Adipose tissue (tissue), 3 donors: ENCODE results near the gene MYRIP. TPM values are rescaled to one million over a fixed set of nuclear protein-coding genes. Genes with fewer than 3 reads are reported as not detected.
"Not testable (repeated sequence)": the region's sequence is repeated elsewhere in the genome, so short reads cannot be mapped to it uniquely, and the experiment has no call there.

Source experiments
- H3K27ac ChIP-seq: one replicate; pipeline ENCODE4 v1.5.1; 2013; ENCODE audit warnings: low read depth, low read length
- WGBS, 3 donors: extraction: QIAGEN DNeasy Blood & Tissue Kit; methylation state at CpG; one replicate each; pipeline ENCODE4 v1.1.7; 2013; 5-methylcytosine and 5-hydroxymethylcytosine counted together
- polyA plus RNA-seq, 3 donors: library from polyadenylated mRNA; stranded (reverse); fragments of 200-250 nt; gene quantifications; one replicate each; pipeline ENCODE4 v1.2.3, GENCODE V29; 2013
- donor health status: healthy with polysubstance abuse.
- donor health status: Bipolar disorder and iron deficiency.
- donor health status: healthy.

The MYRIP gene
- polyA plus RNA-seq, 3 donors, result 1.1 to 3.1 (median 2.7) TPM

DNA sequence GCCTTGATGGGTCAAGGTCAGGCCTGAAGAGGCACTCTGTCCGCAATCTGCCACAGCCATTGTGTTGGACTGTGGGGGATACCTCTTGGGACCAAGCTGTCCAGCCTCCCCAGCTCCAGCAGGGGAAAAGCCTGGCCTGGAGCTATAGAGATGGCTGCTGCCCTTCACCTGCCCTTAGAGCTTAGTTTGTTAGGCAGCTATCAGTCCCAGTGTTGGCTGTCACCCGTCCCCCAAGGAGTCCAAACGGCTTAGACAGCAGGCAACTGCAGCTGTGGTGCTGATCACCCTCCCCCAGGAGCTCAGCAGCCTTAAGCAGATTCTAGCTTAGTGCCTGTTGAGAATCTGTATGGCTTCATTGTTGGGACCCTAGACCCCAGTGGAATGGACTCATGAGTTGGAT is 180.3 kb downstream of the MYRIP start:
- H3K27ac ChIP-seq, result no peak overlapping the region
- WGBS, 3 donors, result 80 to 88% (median 86%) methylated on average over 3 of the region's 3 CpGs

DNA sequence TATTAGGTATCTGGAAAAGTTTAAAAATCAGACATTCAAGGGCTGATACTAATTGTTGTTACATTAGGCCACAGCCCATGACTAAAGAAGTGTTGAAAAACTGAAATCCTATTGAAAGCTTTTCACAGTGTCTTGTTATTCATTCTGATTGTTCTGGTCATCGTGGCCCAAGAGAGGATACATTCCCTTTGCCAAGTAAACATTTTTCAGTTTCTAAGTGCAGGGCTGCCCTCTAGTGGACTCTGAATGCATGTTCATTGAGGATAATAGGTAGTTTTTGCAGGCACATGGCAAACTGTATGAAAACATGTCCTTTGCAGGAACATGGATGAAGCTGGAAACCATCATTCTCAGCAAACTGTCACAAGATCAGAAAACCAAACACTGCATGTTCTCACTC is 181.1 kb downstream of the MYRIP start:
- WGBS, 3 donors, result 36 to 49% (median 40%) methylated on average over 1 of the region's 1 CpG
- H3K27ac ChIP-seq, result no peak overlapping the region

DNA sequence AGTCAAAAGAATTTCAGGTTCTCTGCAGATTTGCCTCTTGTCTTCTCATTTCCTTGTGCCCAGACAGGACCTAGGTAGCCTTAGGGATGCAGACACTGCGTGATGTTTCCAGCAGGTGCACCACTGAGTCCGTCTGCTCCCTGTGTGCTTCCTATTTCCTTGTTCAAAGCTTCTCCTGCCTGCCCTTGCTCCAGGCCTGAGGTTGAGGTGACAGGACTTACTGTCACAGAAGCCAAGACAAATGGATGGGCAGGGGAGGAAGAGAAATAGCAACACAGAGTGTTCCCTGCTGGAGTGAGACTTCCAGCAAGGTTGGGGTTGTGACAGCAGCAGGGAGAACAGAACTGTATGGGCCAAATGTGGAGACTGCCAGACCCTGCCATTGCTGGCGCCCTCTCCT is 199.4 kb downstream of the MYRIP start:
- WGBS, 3 donors, result 90 to 96% (median 91%) methylated on average over 3 of the region's 3 CpGs
- H3K27ac ChIP-seq, result no peak overlapping the region

DNA sequence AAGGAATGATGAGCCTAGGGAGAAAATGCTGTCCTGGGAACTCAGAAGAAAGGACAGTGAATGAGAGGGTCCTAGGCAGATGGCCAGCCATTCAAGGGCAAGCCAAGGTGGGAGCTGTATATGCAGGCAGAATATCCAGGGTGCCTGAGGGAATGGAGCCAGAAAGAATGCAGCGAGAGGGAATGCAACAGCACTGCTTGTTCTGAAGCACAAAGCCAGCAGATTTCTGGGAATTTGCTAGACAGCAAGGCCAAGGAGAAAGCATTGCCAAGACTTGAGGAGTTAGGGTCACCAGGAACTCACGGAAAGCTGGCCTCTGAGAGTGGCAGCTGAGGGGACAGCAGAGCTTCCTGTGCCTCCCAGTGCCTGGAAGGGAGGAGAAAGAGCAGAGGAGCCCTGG is 200.6 kb downstream of the MYRIP start:
- no peak overlapping the region for H3K27ac ChIP-seq
- WGBS, 3 donors, result 51 to 74% (median 62%) methylated on average over 2 of the region's 2 CpGs

DNA sequence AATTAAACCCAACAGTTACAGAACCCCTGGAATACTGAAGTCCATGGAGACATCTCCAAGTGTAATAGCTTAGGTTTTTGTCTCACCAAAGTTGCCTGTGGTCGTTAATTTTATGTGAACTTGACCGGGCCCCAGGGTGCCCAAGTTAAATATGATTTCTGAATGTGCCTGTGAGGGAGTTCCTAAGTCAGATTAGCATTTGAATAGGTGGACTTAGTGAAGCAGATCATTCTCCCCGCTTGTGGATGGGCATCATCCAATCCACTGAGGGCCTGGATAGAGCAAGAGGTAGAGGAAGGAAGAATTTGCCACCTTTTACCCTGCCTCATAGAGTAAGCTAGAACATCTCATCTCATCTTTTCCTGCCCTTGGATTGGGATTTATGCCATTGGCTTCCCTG is 203.0 kb downstream of the MYRIP start:
- WGBS, 3 donors, result 86 to 95% (median 91%) methylated on average over 3 of the region's 3 CpGs

DNA sequence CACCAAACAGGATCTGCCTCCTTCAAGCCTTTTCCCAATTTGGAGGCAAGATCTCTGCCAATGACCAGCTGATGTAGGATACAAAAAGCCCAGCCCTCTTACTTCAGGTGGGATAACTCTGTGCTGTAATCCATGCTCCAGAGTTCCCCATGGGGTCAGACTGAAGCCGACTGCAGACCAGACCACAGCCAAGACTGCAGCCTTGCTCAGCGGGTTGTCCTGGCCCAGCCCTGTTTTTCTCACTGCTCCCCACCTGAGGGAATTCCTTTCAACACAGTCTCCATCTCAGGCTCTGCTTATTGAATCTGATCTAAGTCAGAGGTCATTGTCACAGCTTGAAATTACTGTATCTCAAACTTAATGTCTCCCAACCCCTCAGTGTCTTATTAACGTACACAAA is 207.0 kb downstream of the MYRIP start:
- WGBS, 3 donors, result 74 to 83% (median 82%) methylated on average over 3 of the region's 3 CpGs
- no peak overlapping the region for H3K27ac ChIP-seq

More for the DNA sequence above, 203.0 kb downstream of the MYRIP start:
- H3K27ac ChIP-seq, result no peak overlapping the region

DNA sequence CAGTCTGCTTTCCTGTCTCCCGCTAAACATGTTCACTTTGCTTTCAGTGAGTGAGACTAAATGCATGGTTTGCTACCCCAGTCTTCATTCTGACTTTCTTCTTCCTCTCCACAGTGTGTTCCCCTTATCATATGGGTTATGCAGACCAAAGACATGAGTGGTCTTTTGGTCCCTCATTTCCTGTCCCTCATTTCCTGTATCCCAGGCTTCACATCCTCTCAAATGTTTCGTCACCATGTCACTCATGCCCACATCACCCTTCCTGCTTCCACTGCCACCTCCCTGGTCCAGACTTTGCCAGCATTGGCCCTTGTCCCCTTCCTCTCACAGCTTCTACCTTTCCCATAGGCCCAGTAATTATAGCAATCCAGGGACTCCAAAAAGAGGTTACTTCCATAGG is 209.0 kb downstream of the MYRIP start:
- 74 to 92% (median 75%) methylated on average over 2 of the region's 2 CpGs for whole genome bisulfite sequencing, 3 donors
- H3K27ac ChIP-seq, result no peak overlapping the region

DNA sequence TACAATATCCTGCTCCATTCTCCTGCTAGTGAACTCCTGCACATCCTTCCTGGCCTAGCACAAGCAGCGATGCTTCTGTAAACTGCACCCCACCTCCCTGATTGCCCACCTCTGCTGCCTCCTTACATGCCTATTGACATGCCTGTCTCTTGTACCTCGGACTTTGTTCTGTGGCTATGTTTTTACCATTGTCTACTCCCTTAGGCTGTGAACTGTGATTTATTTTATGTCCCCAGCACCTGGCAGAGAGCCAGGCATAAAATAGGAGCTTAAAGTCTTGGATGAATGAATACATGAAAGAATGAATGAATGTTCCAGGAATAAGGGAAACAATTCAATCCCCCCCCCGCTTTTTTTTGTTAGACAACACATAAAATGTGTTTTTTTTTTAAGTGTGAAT is 210.0 kb downstream of the MYRIP start:
- H3K27ac ChIP-seq, result no peak overlapping the region
- 71 to 75% (median 74%) methylated on average over 3 of the region's 3 CpGs for WGBS, 3 donors

DNA sequence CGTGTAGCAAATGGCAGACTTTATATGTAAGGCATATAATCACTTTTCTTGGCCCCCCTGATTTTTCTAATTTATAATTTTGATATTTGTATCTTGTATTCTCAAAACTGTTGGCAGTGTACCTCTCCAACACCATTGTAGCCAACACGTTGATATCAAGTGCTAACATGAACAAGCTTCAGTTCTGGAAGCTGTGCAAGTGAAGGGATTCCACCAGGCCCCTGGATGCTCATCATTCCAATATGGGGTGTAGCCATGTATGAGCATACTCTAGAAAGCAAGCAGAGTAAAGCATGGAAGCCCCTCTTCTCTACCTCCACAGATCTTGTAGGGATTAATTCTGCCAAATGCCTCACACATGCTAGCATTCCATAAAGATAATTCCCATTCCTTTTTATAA is 211.3 kb downstream of the MYRIP start:
- 73 to 80% (median 78%) methylated on average over 2 of the region's 2 CpGs for WGBS, 3 donors
- H3K27ac ChIP-seq, result no peak overlapping the region

DNA sequence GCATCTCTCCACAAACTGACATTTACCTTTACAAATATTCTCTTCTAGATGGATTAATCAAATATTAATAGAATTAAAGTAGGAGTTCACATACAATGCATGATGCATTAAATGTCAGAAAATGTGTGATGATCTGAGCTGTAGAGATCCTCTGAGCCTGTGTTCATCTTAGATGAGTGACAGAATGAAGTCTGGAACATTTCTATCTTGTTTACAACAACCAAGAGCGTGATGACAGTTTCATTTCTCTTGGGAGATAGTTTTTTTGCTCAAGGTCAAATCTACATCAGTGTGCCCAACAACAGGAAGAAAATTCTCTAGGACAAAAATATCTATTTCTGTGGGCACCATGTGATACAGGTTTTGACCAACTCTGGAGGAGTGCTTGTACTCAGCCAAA is 211.9 kb downstream of the MYRIP start:
- H3K27ac ChIP-seq, result no peak overlapping the region
- WGBS, 3 donors, result 58 to 69% (median 67%) methylated on average over 1 of the region's 1 CpG

DNA sequence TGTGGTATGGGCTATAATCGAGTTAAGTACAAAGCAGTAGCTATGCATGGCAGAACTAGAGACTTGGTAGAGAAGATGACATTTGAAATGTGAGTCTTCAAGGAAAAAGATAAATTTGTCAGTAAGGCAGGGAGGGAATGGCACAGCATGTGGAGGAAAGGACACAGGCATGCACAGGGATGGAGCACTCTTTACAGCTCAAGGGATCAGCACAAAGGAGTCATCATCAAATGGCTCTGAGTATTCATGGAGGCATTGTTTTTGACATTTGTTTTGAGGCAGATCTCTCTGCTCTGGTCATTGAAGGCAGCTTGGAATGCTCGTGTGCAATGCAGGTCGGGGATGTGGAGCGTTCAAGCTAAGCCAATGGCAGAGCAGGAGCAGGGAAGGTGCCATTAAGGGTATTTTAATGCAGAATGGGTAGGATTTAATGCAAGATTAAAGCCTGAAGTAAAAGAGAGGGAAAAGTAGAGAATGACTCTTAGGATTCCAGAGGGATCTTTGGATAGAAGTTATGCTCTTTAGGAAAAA is 213.0 kb downstream of the MYRIP start:
- H3K27ac ChIP-seq, result no peak overlapping the region
- WGBS, 3 donors, result 68 to 87% (median 73%) methylated on average over 4 of the region's 4 CpGs

DNA sequence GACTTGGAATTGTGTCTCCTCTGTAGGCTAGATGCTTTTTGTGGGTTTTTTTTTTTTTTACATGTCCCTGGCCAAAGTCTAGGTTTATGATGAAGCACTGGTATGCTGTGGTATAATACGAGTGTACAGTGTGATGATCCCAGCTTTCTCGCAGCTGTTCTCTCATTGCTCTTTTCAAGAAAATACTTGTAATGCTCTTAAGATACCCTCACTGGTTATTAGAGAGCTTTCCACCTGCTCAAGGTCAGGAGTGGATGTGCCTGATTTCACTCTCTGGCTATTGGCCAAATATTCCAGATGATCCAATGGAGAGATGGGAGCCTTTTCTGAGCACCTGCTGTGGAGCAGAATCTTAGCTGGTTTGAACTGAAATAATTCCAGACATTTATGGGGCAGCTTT is 215.1 kb downstream of the MYRIP start:
- WGBS, 3 donors, result 88 to 96% (median 95%) methylated on average over 2 of the region's 2 CpGs
- H3K27ac ChIP-seq, result no peak overlapping the region

DNA sequence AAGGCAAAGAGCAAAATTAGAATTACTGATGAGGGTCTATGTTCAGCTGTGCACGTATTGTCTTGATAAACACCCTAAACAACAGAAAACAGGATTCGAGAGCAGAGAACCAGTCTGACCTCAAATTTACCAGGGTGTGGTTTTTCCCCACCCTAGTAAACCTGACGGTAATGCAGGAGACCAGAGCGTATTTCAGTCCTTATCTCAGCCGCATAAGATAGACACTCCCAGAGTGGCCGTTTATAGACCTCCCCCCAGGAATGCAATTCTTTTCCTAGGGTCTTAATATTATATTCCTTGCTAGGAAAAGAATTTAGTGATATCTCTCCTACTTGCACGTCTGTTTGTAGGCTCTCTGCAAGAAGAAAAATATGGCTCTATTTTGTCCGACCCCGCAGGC is 216.5 kb downstream of the MYRIP start:
- 94% methylated on average over 9 of the region's 9 CpGs for WGBS, 3 donors
- not testable (repeated sequence) for H3K27ac ChIP-seq

DNA sequence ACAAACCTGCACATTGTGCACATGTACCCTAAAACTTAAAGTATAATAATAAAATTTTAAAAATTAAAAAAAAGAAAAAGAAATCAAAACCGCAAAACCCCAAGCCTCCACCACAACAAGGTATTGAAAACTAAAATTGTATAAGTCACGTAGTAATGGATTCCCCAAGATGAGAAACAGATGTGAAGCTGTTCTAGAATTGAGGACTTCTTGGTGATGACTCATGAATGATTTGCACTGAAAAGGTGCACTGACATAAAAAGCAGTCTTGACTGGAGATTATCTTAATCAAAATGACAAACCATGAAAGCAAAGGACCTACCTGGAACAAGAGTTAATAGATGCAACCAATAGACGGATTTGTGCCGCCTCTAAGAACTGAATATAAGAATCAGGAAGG is 225.8 kb downstream of the MYRIP start:
- 94 to 97% (median 94%) methylated on average over 4 of the region's 4 CpGs for WGBS, 3 donors
- no peak overlapping the region for H3K27ac ChIP-seq

DNA sequence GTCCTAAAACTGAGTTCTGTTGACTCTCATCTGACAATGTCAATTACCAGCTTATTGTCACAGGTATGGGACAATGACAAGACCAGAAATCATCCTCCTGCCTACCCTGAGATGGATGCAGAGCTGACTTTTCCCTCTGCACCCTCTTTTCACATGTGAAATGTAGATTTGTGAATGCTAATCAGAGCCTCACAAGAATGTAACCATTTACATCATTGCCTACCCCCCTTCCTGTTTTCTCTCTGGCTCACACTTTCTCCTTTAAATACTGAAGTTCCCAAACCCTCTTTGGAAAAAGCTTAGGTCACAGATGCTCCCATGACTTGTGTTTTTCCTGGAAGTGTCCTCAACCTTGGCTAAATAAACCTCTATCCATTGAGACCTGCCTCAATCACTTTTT is 228.2 kb downstream of the MYRIP start:
- no peak overlapping the region for H3K27ac ChIP-seq

DNA sequence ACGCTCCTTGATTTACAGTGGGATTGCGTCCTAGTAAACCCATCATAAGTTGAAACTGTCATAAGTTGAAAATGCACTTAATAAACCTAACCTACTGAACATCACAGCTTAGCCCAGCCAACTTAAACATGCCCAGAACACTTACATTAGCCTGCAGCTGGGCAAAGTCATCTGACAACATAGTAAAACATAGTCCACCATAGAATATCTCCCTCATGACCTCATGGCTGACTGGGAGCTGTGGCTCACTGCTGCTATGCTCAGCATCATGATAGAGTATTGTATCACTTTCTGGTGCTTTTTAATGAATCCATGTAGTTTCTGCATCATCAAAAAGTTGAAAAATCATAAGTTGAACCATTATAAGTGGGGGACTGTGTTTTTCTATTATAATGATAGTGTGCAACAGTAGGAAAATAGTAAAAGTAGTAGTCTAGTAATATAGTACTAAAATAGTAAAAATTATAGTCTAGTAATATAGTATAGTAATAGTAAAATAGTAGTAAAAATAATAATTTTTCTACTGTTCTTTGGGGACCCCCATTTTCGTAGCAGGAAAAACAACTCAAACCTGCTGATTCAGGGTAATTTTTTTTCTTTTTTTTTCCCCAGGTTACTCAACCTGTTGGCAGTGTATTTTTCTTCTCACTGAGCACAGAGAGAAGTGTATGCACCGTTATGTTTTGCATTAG is 233.5 kb downstream of the MYRIP start:
- H3K27ac ChIP-seq, result no peak overlapping the region
- WGBS, 3 donors, result 66 to 72% (median 66%) methylated on average over 4 of the region's 4 CpGs

DNA sequence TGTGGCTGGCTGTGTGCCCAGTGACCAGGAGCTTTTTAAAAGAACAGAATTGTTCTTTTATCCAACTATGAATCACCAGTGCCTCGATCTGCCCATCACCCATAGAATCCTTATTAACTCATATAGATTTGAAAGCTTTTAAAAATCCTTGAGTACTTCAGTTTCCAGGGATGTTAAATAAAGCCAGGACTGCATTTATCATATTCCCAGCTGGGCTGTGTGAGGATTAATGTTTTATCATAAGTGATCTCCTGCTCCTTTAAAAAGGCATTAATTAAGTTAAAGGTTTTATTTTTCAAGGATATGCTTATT is 234.0 kb downstream of the MYRIP start:
- H3K27ac ChIP-seq, result no peak overlapping the region
- WGBS, 3 donors, result 24 to 45% (median 38%) methylated on average over 1 of the region's 1 CpG

DNA sequence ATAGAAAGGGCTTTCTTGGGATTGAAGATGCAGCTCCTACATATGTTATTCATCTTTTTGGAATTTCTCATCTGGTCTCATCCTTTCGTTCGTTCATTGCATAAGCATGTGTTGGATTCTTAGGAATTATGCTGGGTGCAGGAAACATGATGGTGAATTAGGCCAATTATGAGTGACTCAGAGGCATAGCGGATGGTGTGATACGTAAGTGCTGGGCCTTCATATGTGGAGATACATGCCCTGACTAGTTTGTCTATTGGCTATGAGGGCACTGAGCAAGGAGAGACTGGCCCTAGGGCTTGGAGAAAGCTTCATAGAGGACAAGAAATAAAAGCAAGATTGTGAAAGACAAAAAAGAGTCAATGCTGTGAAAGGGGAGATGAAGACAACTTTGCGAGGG is 235.1 kb downstream of the MYRIP start:
- no peak overlapping the region for H3K27ac ChIP-seq
- WGBS, 3 donors, result 84 to 94% (median 85%) methylated on average over 5 of the region's 5 CpGs

DNA sequence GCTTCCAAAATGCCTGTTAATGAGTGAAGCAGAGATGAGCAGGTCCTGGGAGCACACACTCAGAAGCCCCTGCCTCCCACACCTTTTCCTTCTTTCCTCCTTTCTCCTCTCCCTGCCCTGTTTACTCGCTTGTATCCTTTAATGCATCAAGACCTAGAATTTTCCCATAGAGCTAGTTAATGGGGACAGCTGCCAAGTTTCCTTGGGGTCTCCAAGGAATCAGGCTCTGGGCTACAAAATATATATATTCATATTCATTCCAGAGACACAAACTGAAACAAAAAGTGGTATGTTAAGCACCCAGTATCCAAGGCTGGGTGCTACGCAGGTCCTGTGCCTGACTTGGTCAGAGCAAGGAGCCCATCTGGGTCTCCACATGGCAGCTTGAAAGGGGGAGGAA is 235.6 kb downstream of the MYRIP start:
- 81 to 100% (median 86%) methylated on average over 2 of the region's 2 CpGs for whole genome bisulfite sequencing, 3 donors
- no peak overlapping the region for H3K27ac ChIP-seq

DNA sequence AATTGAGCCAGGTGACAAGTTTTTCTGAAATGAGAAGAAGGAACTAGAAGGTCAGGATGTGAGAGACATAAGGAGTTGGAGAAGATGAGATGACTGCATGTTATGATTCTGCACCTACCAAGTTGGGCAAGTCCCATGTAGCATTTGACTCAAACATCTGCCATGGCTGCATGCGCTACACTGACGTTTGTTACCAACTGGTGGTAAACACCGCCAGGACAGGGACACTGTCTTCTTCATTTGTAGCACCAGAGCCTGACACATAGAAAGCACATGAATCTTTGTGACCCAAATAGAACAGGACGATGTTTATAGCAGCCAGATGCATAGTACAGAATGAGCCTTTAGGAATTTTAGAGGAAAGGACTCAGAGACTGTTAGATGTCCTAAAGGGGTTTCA is 236.7 kb downstream of the MYRIP start:
- WGBS, 3 donors, result 95 to 96% (median 96%) methylated on average over 4 of the region's 4 CpGs

DNA sequence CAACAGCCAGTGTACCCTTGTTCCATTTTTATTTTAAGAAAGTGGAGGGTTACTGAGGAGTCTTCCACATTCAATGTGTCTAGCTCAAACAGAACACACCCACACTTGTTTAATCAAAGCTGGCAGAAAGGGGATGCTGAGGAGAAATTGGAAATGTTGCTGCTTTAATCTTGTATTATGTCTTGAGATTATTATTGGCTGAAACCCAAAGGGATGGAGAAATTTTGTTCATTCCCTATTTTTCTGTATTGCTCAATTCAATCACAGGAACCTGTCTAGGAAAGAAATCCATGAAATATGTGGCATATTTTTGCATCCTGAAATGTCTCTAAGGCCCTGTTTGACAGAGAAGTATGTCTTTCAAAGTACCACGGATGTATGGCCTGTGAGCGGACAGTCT is 238.0 kb downstream of the MYRIP start:
- WGBS, 3 donors, result 88 to 94% (median 93%) methylated on average over 2 of the region's 2 CpGs

More for the DNA sequence above, 236.7 kb downstream of the MYRIP start:
- H3K27ac ChIP-seq, result no peak overlapping the region

More for the DNA sequence above, 238.0 kb downstream of the MYRIP start:
- no peak overlapping the region for H3K27ac ChIP-seq
